Prostate gland (tissue), 2 donors: Measurements from ENCODE around the gene AFM.

Experiments
- CTCF ChIP-seq, 4 experiments: fragments of 200-600 bp in 2 of 4; fragments of 450-650 bp in 2 of 4; sonication (generic) in 2 of 4; IDR thresholded peaks; 1 replicate in 3 of 4; 2 replicates in 1 of 4; pipeline ENCODE4 v1.5.1; 2016 to 2019; ENCODE audit warnings: antibody characterized with exemption in 4 of 4, mild to moderate bottlenecking in 2 of 4, moderate library complexity in 2 of 4
- POLR2A ChIP-seq: fragments of 450-650 bp; IDR thresholded peaks from one replicate; pipeline ENCODE4 v1.6.1; 2016; ENCODE audit warnings: antibody characterized with exemption, mild to moderate bottlenecking
- POLR2AphosphoS5 ChIP-seq: sonication (generic); formaldehyde crosslinking; IDR thresholded peaks from one replicate; pipeline ENCODE4 v1.6.1; 2017; ENCODE audit warnings: antibody characterized with exemption

GRCh38 chr4:73443224-73443623, 38.3 kb upstream of the AFM start:
- TF ChIP-seq CTCF (IDR thresholded peaks at IDR 0.05), result no peak
- no peak for TF ChIP-seq POLR2A
- no peak for TF ChIP-seq POLR2AphosphoS5
